Measurements from ENCODE around the gene PMM2.
"Not testable (repeated sequence)": the region's sequence is repeated elsewhere in the genome, so short reads cannot be mapped to it uniquely, and the experiment has no call there.

PMM2 gene

GRCh38 chr16:8782673-8783072, 15.0 kb upstream of the PMM2 start:
- no peak for DNase-seq (ENCODE audit: low read depth)

DNA sequence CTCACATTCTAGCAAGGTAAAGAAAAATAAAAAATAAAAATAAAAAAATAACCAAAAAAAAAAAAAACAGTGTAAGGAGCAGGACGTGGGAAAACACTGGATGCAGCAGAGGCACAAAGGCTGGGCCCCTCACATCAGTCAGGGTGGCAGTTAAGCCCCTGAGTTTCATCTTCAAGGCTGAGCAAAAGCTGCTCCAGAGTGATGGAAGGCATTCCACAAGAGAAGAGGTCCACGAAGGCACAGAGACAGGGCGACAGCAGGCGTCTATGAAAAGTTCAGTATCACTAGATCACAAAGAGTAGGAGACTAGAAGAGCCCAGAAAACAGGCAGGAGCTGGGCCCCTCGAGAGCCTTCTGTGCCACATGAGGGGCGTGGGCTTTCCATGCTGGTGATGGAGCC, 12.2 kb upstream of the PMM2 start:
- no peak for DNase-seq (ENCODE audit: low read depth)

DNA sequence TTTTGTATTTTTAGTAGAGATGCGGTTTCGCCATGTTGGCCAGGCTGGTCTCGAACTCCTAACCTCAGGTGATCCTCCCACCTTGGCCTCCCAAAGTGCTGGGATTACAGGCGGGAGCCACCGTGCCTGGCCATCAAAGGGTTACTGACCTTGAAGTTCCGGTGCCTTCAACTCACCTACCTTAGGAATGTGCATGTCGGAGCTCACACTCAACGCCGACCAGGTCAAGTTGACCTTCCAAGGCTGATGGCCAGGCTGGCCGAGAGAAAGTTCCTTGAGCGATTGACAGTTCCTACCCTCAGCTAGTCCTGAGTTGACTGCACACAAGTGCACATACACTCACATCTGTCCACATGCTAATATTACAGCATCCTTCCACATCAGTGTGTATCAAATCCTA, 11.3 kb upstream of the PMM2 start:
- not testable (repeated sequence) for DNase-seq (ENCODE audit: low read depth)

DNA sequence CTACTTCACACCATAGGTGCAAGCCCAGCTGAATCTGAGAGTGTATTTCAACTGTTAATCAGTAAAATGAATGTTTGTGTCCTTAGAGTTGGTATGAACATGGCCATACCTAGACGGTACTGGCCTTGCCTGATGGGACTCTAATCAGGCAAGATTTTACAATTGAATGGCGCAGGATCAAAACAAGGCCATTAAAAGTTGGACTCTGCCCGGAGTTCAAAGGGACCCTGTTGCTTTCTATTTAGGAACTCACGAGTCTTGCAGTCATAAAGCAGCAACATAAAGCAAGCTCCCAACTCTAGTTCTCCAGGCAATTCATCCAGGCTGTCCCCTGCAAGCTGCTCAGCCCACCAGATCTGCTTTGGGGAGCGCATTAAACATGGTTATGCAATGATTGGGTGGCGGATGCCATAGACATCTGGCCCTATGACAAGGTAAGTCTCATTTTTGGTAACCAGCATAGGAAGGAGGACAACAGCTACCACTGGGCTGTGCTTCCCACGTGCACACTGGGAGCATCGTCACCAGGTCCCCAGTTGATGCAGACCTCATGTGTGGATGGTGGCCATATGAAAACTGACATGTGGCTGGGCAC, 9.0 kb upstream of the PMM2 start:
- DNase-seq (ENCODE audit: low read depth) = no peak

DNA sequence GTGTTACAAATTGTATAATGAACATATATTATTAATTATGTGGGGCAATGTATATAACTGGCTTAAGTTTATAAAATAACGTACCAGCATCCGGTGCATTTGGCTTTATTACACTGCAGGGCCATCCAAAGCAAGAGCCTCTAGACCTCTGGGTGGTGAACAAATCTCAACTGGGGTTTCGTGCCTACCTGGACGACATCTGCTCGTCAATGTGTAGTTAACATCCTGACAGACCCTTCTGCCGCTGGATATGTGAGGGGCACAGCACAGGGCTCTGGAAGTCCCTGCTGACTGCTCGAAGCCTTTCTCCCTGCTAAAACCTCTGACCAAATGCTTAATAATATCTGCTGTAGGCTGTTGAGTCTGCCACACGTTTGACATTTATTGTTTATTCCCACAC, 2.5 kb upstream of the PMM2 start:
- DNase-seq (ENCODE audit: low read depth) = no peak

DNA sequence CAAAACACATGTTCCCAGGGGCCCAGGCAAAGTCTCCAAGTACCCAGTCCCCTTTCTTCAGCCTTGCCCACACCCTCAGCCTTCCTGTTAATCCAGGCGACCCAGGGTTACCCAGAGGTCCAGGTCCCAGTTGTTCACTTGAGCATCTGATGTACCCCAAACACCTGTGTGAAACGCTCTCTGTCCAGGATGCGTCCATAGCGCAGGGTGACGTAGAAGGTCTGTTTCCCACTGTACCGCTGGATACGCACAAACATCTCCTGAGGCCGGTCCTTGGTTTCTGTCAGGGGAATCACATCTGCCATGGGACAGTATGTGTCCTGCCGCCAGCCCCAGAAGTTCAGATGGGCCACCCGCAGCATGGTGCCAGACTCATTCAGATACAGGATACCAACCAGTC, 1.8 kb upstream of the PMM2 start:
- no peak for DNase-seq (ENCODE audit: low read depth)

GRCh38 chr16:8796469-8797363, 923 bp upstream of the PMM2 start:
- no peak for DNase-seq (ENCODE audit: low read depth)

GRCh38 chr16:8798174-8798527, 512 bp downstream of the PMM2 start:
- DNase-seq (ENCODE audit: low read depth) = peak; percentile 15

DNA sequence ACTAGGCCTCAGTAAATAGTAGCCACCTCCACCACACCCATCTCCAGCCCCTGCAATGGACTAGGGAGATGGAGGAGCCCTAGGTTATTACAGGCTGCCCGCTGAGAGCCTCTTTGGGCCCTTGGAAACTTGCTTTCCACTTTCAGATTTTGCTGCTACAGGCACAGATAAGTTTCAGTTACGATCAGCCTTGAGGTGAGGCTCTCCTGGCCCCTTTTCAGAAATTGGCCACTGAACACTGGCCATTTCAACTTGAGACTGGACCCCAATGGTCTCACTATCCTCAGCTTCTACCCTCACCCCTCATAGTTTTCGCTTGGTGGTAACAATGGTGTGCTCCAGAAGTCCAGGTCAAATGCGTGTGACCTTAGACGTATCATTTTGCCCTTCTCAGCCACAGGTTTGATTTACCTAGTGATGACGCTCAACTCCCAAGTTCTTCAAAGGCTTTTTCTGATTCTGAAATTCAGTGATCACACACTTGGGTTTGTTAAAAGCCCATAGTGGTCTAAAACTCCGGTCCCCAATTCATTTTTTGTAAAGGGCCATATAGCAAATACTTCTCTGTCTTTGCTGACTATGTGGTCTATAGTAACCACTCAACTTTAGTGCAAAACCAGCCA, 1.0 kb downstream of the PMM2 start:
- no peak for DNase-seq (ENCODE audit: low read depth)

- DNase-seq (ENCODE audit: low read depth) = no peak
These were observed 4.1 kb downstream of the PMM2 start for GRCh38 chr16:8801701-8802100.

GRCh38 chr16:8803733-8804132, 6.1 kb downstream of the PMM2 start:
- not testable (repeated sequence) for DNase-seq (ENCODE audit: low read depth)

DNA sequence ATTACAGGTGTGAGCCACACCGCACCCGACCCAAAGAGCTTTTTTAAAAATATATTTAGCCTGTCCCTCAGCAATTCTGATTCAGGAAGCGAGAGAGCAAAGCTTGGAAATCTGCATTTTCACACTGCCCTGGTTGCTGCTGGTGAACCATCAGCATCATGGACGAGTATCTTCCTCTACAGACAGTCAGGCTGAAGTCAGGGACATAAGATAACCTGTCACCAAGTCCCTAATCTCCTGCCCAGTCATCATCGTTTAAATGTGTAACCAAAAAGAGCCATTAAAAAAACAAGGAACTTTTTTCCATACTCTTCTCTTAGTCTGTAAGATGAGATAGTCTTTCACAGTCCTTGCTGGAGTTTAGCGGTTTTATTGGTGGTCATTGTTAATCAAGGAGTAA, 6.7 kb downstream of the PMM2 start:
- DNase-seq (ENCODE audit: low read depth) = no peak

GRCh38 chr16:8806272-8806983, 8.8 kb downstream of the PMM2 start:
- no peak for DNase-seq (ENCODE audit: low read depth)

DNA sequence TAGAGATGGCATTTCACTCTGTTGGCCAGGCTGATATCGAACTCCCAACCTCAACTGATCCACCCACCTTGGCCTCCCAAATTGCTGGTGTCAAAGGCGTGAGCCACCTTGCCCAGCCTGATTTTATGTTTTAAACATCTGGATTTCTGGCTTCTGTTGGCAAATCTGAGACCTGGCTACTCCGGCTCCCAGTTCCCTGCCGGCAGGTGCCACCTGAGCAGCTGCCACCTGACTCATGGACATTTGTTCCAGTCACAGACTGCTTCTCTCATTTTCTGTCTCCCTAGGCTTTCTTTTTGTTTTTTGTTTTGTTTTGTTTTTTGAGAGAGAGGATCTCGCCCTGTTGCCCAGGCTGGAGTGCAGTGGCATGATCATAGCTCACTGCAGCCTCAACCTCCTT, 9.6 kb downstream of the PMM2 start:
- DNase-seq (ENCODE audit: low read depth) = no peak

- DNase-seq (ENCODE audit: low read depth) = no peak
These were observed 10.4 kb downstream of the PMM2 start for GRCh38 chr16:8808009-8808408.

- DNase-seq (ENCODE audit: low read depth) = no peak
These were observed 11.1 kb downstream of the PMM2 start for GRCh38 chr16:8808613-8809353.

DNA sequence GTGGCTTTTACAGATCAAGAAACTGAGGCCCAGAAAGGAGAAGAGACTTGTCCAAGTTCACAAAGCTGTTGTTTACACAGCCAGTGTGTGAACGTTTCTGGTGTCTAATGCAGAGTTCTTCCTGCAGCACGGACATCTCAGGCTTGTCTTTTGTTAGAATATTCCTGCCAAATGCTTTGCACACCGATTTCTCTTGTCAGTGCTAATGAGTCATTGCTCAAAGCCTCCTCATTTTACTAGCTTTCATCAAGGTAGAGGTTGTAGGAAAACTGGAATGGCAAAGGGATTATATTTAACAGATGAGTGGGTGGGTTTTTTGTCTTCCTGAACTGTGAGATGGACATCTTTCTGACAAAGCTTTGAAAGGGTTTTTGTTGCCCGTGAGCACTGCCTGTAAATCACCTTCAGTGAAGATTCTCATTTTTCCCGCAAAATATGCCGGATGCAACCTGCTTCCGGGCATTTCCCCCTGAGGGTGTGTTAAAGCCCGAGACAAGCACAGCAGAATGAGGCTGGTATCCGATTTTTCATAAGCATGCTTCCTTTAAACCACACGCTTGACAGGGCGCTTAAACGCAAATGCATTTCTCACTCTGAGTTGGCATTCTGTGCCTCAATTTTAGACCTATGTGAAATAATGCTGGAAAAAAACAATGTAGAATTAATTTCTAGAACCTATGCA, 14.7 kb downstream of the PMM2 start:
- no peak for DNase-seq (ENCODE audit: low read depth)

GRCh38 chr16:8814095-8814806, 16.6 kb downstream of the PMM2 start:
- no peak for DNase-seq (ENCODE audit: low read depth)

DNA sequence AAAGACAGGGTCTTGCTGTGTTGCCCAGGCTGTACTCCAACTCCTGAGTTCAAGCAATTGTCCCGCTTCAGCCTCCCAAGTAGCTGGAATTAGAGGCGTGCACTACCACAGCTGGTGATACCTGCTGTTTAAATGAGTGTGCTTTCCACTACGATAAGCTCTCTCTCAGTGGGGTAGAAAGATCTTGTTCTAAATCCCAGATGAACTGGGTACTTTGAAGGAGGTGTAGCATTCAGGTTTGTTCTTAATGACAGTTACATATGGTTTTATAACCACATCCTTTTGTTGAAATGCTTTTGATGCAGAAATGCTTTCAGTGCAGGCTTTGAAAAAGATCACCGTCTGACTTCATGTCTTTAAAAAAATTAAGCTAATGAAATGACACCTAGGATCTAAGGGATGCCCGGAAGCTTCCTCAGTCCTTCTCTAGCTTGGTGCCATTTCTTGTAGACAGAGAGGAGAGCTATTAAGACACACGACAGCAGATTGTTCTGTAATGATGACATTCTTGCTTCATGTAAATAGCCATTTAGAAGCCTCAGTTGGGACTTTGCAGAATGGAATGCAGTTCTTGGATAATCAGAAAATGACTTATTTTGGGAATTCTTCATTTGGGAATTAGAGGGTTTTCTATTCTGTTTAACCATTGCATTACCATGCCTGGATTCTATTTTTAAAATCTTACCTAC, 19.5 kb downstream of the PMM2 start:
- DNase-seq (ENCODE audit: low read depth) = peak; percentile 21

Data from GM04503 (cell line).